ENCODE measurements around the gene DTX3.
"Not testable (repeated sequence)": the region's sequence is repeated elsewhere in the genome, so short reads cannot be mapped to it uniquely, and the experiment has no call there.

DTX3 gene

DNA sequence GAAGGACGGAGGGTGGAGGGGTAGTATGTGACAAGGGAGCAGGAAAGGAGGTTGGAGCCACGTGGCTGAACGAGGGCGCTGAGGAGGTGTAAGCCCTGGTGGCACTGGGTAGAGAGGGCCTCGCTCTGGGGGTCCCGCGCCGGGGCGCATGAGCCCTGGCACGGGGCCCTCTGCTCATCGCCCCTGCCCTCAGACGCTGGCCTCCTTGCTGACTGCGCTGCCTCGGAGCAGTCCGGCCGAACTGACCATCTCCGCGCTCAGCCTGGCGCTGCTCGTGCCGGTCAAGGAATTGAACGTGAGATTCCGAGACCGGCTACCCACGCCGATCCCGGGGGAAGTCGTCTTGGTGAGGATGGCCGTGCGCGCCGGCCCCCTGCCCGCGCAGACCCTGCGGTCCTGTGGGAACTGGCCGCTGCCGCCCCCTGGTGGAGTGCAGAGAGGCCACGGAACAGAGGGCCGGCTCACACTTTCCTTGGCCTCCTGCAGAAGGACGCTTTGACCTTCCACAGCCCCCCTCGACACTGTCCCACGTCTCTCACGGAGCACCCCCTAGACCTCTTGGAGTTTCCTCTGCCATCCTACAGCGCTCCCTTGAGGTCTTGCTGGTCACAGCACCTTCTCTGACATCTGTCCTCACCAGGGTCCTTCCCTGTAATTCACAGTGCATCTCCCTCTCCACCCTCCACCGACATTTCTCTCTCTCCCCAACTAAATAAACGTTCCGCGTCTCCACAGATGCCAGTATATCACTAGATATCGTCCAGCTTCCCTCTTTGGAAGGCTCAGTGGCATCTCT lies 17.1 kb downstream of the DTX3 start:
- peak; percentile 30 for DNase-seq

DNA sequence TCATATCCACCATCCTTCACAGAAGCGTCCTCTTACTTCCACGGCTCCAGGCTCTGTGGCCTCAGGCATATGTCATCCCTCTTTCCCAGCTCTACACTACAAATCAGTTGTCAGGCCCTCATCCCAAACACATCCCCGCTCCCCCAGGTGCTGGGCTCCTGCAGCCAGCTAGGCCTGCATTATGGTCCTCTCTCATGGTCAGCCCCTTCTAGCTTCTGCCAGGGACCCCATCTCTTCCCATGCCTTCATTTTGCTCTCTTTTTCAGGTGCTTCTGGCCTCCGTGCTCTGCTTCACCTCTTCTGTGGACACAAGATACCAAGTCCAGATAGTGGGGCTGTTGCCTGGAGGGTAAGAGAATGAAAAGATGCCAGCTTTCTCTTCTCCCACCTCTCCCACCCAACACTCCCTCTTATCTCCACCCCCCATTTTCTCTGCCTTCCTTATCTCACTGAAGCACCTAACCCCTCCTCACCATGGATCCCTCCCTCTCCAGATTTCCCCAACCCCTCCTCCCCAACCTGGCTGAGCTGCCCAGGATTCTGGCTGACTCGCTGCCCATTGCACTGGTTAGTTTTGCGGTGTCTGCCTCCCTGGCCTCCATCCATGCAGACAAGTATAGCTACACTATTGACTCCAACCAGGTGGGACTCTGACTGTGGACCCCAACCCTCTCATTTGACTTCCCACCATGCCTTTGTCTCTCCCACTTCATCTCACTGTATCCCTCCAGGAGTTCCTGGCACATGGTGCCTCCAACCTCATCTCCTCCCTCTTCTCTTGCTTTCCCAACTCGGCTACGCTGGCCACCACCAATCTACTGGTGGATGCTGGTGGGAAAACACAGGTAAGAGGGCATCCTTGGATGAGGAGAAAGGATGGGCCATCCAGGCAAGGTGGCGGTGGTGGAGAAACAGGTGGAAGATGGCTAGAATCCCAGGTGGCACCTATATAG lies 17.9 kb downstream of the DTX3 start:
- DNase-seq: no peak

DNA sequence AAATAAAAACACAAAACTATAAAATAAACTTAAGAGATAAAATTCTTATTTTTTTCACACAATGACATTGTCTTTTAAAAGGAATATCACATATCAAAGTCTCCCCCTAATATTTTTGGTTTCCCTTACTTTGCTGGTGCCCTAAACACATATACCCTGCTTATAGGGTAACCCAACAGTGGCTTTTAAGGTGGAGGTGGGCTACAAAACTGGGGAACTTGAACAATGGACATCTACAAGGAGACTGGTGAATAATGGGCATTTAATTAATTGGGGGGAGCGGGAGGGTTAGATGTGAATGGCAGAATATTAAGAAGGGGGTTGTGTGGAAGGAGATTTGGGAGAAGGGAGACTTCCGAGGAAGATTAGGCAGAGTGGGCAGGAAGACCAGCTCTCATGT lies 18.8 kb downstream of the DTX3 start:
- no peak for DNase-seq

DNA sequence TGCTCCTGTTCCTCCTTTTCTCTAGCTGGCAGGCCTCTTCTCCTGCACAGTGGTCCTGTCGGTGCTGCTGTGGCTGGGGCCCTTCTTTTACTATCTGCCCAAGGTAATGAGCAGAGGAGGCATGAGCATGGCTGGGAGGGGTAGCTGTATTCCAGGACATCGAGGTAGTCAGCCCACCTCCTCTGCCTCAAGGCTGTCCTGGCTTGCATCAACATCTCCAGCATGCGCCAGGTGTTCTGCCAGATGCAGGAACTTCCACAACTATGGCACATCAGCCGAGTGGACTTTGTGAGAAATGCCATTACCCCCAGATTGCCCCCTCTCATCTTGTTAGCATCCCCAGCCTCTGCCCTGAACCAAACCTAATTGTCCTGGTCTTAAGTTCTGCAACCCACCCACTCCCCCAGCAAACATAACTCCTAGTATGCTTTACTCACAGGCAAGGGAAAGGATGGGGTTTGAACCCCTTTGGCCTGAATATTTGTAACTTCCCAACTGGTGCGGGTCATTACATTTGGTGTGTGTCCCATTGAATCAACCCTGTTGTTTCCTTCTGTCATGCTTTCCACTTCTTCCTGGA lies 19.3 kb downstream of the DTX3 start:
- DNase-seq: no peak

DNA sequence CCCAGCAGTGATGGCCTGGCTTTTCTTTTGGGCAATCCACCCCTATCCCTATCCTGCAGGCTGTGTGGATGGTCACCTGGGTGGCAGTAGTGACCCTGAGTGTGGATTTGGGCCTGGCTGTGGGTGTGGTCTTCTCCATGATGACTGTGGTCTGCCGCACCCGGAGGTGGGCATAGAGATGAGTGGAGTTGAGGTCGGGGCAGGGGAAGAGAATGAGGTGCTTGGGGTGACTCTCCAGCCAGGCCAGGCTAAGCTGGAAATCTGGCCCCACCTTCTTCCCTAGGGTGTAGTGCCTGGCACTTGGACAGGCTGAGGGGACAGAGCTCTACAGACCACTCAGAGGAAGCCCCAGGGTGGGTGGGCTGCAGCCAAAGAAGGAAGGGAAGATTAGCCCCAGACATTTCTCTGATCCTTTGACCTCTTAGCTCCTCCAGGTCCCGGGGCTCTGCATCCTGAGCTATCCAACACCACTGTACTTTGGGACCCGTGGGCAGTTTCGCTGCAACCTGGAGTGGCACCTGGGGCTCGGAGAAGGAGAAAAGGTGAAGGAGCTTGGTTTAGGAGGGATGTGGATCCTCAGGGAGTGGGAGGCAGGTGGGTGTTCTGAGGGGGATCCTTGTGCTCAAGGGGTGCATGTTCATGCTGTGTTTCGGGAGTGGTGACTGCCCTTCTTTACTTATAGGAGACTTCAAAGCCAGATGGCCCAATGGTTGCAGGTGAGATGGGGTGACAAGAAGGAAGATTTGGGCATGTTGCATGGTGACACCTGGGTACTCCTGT lies 20.0 kb downstream of the DTX3 start:
- DNase-seq: no peak

DNA sequence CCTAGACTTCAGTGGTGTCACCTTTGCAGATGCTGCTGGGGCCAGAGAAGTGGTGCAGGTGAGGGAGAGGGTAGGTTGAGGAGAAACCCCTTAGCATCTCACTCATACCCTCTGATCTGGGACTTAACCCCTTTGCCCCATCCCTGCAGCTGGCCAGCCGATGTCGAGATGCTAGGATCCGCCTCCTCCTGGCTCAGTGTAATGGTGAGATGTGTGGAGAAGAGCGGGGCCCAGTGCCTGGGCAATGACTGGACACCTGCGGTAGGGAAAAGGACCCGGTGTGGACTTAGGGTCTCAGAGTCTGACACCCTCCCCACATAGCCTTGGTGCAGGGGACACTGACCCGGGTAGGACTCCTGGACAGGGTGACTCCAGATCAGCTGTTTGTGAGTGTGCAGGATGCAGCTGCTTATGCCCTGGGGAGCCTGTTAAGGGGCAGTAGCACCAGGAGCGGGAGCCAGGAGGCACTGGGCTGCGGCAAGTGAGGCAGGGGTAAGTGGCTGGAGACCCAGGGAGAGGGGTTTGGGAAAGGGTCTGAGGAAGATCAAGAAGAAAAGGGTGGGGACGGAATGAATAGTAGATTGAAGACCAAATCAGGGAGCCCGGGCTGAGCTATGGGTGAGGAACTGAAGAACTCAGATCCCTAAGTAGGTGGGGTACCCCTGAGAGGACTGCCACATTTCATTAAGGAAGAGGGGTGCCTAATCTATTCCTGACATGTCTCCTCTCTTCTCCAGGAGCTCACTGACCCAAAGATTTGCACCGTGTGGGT lies 20.8 kb downstream of the DTX3 start:
- no peak for DNase-seq

DNA sequence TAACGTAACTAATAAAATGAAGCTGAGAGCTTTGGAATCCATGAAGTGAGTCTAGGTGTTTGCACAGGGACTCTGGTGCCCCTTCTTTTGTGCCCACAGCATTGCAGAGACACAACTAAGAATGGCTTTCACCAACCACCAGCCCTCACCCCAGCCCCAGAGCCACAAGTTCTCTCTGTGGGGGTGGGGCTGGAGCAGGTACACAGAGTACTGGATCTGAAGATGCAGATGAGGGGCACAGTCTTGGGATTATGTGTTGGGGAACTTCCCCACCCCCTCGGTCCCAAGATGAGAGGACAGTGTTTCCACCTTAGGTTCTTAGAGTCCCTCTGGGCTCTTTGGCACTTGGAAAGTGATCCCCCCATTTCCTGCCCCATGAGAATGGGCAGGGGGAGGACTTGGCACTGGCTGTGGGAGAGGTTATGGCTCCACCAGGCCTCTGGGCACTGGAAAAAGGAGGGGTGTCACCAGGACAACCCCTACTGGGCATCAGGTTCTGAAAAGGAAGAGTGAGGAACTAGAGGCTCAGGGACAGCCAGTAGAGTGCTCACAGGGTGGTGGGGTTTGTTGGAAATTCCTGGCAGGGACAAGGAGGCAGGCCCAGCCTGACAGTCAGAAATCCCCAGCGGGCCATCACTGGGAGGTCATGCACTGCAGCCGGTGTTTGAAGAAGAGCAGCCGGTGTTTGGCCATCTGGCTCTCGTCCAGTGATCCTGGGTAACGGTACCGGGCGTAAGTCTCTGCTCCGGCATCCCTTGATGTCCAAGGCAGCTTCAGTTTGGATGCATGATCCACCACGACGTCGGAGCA lies 21.7 kb downstream of the DTX3 start:
- no peak for DNase-seq

DNA sequence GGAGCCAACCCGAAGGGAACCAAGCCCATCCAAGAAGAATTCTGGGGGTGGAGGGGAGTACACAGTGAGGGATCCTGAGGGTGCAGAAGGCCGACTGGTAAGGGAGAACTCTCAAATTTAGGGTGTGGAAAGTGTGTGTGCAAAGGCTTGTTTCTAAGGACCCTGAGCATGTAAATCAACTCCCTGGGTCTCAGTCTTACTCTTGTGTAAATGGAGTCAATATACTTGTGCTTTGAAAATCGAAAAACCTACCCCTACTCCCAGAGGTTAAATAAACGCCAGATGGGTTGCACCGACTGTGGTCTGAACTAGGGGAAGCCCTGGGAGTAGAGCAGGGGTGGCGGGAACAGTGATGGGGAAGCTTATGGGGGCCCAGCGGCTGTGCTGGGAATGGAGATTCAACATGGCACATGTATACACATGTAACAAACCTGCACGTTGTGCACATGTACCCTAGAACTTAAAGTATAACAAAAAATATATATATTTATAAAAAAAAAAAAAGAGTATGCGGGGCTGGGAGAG lies 22.4 kb downstream of the DTX3 start:
- no peak for DNase-seq

DNA sequence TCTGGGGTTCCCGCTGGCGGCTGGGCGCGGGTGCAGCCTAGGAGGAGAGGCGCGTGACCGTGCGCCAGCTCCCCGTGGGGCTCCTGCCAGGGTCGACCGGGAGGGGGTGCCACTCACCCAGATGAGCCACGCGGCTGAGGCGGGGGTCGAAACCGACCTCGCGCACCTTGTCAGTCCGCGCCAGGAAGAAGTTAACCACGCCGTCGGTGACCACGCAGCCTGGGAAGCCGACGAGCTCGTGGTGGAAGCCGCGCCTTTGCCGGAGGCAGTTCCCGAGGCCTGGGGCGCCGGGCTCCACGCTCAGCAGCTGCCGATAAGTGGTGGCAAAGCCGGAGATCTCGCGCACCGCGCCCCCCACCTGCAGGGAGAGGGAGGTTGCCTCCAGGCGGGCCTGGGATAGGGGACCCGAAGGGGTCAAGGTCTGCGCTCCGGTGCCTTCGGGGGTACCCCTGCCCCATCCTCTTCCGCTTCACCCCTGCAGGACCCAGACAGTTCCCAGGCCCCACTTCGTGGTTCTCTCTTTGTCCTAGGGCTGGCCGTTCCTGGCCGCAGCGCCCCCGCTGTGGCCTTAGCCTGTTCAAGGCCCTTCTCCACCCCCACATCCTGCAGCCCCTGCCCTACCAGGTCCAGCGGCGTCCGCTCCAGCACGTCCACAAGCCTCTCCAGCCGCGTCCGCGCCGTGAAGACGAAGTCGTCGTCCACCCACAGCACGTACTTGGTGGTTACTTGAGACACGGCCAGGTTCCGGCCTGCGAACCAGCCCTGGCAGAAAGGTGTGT lies 23.1 kb downstream of the DTX3 start:
- no peak for DNase-seq

DNA sequence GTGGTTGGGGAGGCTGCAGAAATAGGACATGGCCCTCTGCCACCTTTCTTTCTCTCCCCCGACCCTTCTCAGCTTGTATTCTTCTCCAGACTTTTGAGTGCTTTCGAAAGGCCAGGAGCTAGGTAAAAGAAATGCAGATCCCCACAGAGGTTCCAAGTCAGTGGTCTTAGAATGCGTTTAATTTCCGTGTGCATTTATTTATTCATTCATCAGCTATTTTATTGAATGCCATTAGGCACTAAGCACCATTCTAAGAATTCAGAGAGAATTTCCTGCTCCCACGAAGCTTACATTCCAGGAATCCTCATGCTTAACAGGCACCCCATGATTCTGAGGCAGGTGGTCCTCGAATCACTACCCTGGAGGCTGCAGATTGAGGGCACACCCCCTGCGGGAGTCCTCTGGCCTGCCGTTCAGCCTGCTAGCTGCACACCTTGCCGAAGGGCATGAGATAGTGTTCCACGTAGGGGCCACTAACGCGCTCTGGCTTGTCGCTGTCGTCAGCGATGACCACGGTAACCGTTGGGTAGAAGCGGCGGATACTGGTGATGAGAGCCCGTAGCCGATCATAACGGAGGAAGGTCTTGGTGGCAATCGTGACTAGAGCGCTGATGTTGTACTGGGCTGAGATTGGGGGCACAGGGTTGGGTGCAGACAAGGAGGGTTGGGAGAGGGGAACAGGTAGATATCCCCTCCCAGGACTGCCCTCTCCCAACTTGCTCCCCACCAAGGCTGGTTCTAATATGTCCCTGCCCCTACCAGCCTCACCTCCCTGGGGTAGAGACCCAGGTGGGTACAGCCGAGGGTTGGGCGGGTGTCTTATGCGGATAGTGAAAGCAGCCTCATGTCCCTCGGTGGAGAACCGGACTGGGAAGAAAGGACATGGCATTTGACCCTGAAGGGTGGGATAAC lies 23.9 kb downstream of the DTX3 start:
- DNase-seq: no peak

DNA sequence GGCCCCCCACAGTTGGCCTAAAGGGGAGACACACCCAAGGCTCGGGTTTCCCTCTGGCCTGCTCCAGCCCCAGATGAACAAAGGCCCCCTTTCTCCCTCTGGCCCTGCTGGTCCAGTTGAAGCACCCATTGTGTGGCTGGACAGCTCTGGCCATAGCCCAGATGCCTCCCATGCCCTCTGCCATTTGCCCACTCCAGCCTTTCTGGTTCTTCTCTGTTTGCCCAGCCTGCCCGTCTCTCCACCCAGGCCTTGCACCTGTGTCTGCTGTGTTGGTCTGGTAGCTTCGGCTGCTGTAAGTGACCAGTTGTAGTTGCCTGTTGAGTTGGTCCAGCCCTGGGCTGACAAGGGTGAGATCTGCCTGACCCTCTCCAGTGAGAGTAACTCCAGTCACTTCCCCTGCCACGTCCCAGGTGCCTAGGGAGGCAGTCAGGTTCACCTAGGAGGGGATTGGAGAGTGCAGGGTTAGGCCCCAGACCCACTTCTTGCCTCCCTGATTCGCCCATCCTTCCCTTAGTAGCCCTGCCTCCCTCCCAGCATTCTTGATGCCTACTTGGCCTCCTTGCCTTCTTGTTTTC lies 25.4 kb downstream of the DTX3 start:
- no peak for DNase-seq

DNA sequence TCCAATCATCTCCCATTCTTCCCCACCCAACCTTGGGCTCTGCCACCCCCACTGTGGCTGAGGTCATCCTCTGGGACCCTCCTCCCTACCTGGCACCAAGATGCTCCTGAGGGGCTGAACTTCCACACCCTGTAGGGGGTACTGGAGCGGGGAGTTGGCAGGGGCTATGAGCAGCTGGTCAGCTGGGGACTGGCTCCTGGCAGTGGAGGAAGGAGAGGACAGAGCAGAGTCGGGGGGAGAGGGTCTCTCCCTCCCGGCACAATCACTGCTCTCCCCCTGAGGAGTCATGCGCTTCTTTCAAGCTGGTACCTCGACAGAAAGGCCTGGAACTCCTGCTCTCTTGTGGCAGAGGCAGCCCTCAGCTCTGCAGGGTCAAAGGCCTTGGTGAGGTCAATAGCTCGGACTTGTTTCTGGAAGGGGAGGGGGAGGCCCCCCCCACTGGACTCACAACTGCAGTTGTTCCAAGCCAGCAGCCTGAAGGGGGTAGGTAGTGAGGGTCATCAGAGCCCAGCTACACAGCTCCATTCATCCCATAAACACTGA lies 26.3 kb downstream of the DTX3 start:
- no peak for DNase-seq

DNA sequence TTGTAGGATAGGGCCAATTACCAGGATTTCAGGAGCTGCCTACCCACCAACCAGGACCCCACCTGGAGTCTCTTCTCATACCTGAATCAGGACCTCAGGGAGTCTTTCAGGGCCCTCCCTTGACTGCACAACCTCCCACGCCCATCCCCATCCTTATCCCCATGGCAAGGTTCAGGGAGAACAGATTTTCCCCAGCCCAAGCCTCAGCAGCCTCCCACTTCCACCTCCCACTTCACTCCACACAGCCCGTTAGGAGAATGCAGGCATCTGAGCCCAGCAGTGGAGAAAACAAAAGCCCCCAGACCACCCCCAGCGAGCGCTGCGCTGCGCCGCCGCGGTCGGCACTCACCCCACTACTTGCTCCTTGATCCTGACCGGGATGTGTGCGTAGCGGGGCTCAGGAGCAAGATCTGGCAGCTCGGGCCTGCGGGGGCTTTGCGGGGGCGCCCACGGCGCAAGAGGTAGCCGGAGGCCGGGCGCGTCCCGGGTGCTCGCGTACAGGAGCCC lies 27.0 kb downstream of the DTX3 start:
- DNase-seq: no peak

DNA sequence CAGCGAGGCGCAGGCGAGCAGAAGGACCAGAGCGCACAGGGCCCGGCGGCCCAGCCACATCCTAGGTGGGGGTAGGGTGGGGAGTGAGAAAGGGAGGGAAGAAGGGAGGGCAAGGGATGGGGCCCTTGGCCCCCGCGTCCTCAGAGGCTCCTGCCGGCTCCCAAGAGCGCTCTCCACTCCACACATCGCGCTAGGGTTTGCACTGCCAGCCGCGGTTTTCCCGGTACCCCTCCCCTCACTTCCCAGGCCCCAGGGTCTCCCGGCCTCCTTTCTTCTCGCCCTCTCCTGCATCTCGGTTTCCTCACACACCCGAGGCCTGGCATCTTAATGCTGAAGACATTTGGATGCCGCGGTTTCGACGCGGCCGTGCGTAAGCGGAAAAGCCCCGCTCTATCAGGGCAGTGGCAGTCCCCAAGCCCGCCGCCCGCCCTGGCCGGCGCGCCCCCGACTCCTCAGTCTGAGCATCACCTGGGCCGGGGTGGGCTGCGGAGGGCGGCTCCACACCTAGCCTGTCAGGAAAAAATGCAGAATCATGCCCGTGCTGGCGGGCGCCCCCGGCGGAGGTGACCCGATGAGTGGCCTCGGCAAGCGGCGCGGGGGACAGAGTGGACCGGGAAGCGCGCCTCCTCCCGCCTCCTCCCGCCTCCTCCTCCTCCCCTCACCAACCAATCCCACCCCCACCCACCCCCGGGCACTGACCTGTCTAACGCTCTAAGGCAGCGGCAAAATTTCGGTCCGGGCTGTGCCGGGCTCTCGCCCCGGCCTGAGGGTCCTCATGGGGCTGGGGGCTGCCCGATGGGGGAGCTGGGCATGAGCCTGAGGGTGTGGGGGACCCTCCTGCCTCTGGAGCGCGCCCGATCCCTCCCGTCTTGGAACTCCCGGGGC lies 27.7 kb downstream of the DTX3 start:
- DNase-seq: no peak

DNA sequence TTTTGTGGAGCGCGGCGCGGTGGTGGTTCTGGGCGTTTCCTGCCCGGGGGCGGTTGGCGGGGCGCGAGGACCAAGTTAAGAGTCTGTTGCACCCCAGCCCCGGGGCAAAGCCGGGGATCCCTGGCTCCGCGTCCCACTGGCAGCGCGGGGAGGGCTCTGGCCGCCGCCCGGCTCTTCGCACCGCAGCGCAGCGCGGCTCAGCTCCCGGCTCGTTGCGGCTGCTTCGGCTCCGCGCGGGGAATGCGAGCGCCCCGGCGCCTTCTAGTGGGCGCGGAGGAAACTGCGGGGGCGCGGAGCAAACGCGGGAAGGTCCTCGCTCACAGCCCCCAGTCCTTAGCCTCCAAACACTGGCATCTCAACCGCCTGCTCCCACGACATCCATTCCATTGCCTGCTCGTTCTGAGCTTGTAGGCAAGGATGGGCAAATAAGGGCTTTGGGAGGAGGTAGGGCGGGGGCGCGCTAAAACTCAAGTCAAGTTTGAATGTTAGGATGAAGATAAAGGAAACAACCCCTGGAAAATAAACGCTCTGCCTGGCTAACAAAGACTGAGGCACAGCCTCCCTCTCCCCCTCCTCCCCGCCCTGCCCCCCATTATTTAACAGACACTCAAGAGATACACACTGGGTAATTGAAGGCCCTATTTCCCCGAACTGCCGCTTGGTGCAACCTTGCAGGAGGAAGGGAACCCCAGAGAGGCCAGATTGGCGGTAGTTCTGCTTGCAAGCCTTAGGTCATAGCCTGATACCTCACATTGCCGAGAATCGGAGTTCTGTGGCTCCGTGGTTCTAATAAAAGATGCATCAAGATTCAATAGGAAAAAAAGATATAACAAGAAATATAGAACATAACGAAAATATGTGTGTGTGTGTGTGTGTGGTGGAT lies 28.6 kb downstream of the DTX3 start, which contains the start of gene B4GALNT1:
B4GALNT1 (minus strand) TSS at position 244 of the 883 bp plus-strand sequence. CDS start 1,069 bp downstream, outside the sequence.
- DNase-seq: peak; percentile 51

DNA sequence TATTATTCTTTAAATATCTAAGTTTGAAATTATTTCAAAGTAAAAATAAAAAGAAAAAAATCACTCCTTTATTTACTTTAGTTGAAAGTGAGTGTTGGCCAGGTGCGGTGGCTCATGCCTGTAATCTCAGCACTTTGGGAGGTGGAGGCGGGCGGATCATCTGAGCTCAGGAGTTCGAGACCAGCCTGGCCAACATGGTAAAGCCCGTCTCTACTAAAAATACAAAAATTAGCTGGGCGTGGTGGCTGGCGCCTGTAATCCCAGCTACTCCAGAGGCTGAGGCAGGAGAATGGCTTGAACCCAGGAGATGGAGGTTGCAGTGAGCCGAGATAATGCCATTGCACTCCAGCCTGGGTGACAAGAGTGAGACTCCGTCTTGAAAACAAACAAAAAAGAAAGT lies 32.1 kb downstream of the DTX3 start:
- DNase-seq: not testable (repeated sequence)
